Peyer's patch (tissue), 4 donors: ENCODE data around the gene RCC2. TPM values are rescaled to one million over a fixed set of nuclear protein-coding genes. Genes with fewer than 3 reads are reported as not detected.
A peak's percentile ranks its signal among the peaks of the same experiment; 100 is the strongest.

ENCODE experiments used
- DNase-seq, 3 donors: peaks; one replicate each; pipeline ENCODE4 v3.0.0-alpha.2; 2017 to 2019
- H3K27ac ChIP-seq, 4 donors: fragments of 200-600 bp; sonication (generic); one replicate each; pipeline ENCODE4 v1.5.1; 2016 to 2019
- H3K27me3 ChIP-seq, 2 donors: fragments of 200-600 bp; sonication (generic); one replicate each; pipeline ENCODE4 v1.5.1; 2019
- H3K36me3 ChIP-seq, 3 donors: fragments of 200-600 bp; sonication (generic); one replicate each; pipeline ENCODE4 v1.5.1; 2016 to 2019
- H3K4me1 ChIP-seq, 4 donors: fragments of 200-600 bp; sonication (generic); one replicate each; pipeline ENCODE4 v1.5.1; 2016 to 2019
- H3K4me3 ChIP-seq, 4 donors: fragments of 200-600 bp; sonication (generic); 1 replicate in 3 of 4; 2 replicates in 1 of 4; pipeline ENCODE4 v1.5.1; 2016 to 2019; ENCODE audit warnings: mild to moderate bottlenecking in 1 of 4
- H3K9me3 ChIP-seq, 4 donors: fragments of 200-600 bp; sonication (generic); one replicate each; pipeline ENCODE4 v1.5.1; 2016 to 2019; ENCODE audit warnings: mild to moderate bottlenecking in 1 of 4
- POLR2A ChIP-seq, 2 donors: fragments of 450-650 bp; IDR thresholded peaks; one replicate each; pipeline ENCODE4 v1.5.1; 2017; ENCODE audit warnings: antibody characterized with exemption in 2 of 2, mild to moderate bottlenecking in 2 of 2, moderate library complexity in 2 of 2
- total RNA-seq, 4 donors: library from RNA; depleted of rRNA; stranded (reverse); fragments of >200 nt; gene quantifications; one replicate each; pipeline ENCODE4 v1.1.0, GENCODE V29; 2016
- TF ChIP-seq, protein P1 (sequence below), 6 experiments: fragments of 450-650 bp in 4 of 6; fragments of 200-600 bp in 2 of 6; sonication (generic) in 1 of 6; IDR thresholded peaks; one replicate each; pipeline ENCODE4 v1.5.1; 2017 to 2019; ENCODE audit warnings: antibody characterized with exemption in 6 of 6, mild to moderate bottlenecking in 3 of 6, moderate library complexity in 1 of 6

RCC2 gene
- total RNA-seq, 4 donors from 2014 or later = 22.9 to 54.5 (median 34.9) TPM

DNA sequence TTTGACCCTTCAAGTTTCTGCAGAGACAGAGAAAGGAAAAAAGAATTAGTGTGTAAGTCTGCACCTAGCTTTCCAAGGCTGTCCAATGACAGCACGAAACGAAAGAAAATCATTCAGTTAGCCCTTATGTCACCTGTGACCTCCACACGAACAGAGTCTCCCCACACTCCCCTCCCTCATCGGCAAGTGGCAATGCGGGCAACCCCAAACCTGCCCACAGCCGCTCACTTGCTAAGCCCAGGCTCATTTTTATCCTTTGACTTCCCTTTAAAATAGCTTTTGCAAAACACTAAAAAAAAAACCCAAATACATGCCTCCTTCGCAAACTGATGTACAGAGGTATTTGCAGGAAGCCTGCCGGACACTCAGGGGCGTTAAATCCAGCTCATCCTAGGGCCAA is 10.3 kb downstream of the RCC2 start:
- DNase-seq = no peak

DNA sequence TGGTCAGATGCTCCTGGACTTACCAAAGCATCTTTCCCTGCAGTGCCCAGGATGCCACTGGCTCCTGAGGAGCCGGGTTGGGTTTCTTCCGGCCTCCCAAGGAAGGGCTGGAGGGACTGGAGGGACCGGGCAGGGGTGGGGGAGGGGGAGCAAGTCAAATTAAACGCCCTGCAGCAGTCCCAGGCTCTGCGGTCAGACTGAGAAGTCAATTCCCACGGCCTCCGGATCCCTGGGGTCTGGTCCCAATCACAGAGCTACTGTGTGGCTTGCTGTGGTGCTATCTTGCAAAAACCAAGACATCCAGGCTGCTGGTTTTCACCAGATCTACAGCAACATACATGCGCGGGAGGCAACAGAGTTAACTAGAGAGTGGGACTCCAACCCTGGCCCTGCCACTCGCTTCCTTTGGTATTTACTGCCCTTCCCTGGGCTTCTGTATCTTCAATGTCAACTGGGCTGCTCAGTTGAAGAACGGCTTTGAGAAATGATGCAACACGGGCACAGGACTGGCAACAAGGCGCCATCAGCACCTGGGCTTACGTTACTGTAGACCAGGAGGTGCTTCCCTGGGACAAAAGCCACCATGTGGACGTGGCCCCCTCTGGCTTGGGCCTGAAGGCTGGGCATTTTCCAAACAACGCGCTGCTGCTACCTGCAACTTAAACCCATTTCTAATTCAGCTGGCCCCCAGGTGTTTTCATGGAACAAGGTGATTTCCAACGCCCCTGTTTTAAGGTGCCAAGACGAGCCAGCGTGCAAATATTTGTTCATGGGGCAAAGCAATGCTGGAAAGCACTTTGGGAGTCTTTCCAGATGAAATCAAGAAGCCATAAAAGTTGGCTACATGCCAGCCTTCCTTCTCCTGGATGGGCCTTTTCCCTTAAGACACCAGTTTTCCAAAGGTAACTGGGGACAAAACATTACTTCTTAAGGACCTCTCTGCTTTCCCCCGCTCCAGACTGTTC is 11.5 kb downstream of the RCC2 start:
- Histone ChIP-seq H3K9me3 (no peaks in the 10 kb centered on the region), H3K4me1 (peaks cover 0 to 3% (median 0%) of the 10 kb centered on the region in 4 donors), H3K4me3 (no peak overlapping the region), H3K27ac (no peak overlapping the region), H3K36me3 (peaks cover 0 to 53% (median 0%) of the 10 kb centered on the region in 3 donors), H3K27me3 (no peaks in the 10 kb centered on the region)
- no peak for DNase-seq
- TF ChIP-seq, protein P1, sequence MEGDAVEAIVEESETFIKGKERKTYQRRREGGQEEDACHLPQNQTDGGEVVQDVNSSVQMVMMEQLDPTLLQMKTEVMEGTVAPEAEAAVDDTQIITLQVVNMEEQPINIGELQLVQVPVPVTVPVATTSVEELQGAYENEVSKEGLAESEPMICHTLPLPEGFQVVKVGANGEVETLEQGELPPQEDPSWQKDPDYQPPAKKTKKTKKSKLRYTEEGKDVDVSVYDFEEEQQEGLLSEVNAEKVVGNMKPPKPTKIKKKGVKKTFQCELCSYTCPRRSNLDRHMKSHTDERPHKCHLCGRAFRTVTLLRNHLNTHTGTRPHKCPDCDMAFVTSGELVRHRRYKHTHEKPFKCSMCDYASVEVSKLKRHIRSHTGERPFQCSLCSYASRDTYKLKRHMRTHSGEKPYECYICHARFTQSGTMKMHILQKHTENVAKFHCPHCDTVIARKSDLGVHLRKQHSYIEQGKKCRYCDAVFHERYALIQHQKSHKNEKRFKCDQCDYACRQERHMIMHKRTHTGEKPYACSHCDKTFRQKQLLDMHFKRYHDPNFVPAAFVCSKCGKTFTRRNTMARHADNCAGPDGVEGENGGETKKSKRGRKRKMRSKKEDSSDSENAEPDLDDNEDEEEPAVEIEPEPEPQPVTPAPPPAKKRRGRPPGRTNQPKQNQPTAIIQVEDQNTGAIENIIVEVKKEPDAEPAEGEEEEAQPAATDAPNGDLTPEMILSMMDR (IDR thresholded peaks at IDR 0.05) = no peak
- no peak for TF ChIP-seq POLR2A (IDR thresholded peaks at IDR 0.05)

More for the DNA sequence above, 10.3 kb downstream of the RCC2 start:
- Histone ChIP-seq H3K36me3 (peaks cover 0 to 46% (median 0%) of the 10 kb centered on the region in 3 donors), H3K4me1 (peaks cover 0 to 5% (median 3%) of the 10 kb centered on the region in 4 donors), H3K27ac (no peak overlapping the region), H3K4me3 (no peak overlapping the region), H3K27me3 (no peaks in the 10 kb centered on the region), H3K9me3 (no peaks in the 10 kb centered on the region)
- TF ChIP-seq POLR2A (IDR thresholded peaks at IDR 0.05) = no peak
- TF ChIP-seq, protein P1 (IDR thresholded peaks at IDR 0.05) = no peak

DNA sequence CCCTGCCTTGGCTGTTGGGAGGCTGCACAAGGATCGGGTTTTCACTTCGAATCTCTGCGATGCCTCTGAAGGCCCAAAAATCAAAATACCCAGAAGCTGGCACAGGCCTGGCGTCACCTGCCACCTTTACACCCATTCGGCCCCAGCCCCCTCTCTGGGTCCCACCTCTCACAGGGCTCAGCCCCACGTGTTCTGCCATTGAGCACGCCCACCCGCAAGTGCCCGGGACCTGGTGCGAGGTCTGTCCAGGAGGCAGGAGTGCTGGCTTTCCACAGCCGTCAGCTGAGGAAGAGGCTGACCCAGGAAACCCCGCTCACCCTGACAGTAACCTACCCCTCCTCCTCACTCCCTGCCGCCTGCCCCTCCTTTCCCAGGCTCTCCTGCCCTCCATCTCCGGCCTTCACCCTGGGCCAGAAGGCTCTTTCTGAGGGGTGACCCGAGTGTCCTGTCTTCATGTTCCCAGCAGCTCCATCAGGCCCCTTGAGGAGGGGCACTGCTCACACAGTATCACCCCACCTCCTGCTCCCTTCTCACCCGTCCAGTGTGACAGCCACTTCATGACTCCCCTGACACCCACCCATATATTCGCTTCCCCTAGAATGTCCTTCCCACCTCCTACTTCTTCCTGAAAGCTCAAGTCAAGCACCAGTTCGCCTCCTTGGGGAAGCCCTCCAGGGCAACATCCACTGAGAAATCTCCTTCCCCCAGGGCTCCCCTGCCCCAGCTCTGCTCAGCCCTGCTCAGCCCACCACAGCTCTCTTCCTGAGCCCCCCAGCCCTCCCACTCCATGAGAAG is 13.5 kb downstream of the RCC2 start:
- Histone ChIP-seq H3K27me3 (no peaks in the 10 kb centered on the region), H3K4me1 (no peaks in the 10 kb centered on the region), H3K27ac (no peak overlapping the region), H3K9me3 (no peaks in the 10 kb centered on the region), H3K36me3 (peaks cover 0 to 70% (median 0%) of the 10 kb centered on the region in 3 donors), H3K4me3 (no peak overlapping the region)
- TF ChIP-seq, protein P1 (IDR thresholded peaks at IDR 0.05) = no peak
- TF ChIP-seq POLR2A (IDR thresholded peaks at IDR 0.05) = no peak
- no peak for DNase-seq

DNA sequence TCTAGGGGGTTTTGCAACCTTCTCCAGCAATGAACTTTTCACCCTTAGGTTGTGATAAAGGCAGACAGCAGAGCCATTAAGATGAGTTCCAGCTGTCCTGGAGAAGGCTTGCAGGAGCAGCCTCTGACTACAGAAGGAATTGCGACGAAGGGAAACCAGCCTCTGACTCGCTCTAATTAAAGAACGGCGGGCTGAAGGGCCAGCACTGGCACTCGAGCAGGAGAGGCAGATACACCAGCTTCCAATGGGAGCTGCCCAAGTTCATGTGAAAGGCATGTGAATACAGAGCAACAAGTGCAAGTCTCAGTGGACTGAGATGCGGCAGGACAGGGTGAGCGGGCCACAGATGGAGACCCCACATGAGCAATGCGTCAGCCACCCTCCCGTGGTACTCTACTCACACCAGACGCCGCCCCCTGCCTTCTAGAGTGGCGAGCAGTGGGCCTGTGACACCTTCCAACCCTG is 15.7 kb downstream of the RCC2 start:
- peaks cover 0 to 85% (median 0%) of the 10 kb centered on the region in 3 donors for H3K36me3 ChIP-seq
- peak overlapping the region in 1 of 4 donors; percentile 23 for H3K27ac ChIP-seq
- DNase-seq = no peak
- no peaks in the 10 kb centered on the region for H3K9me3 ChIP-seq
- TF ChIP-seq, protein P1 (IDR thresholded peaks at IDR 0.05) = no peak
- TF ChIP-seq POLR2A (IDR thresholded peaks at IDR 0.05) = no peak
- no peaks in the 10 kb centered on the region for H3K27me3 ChIP-seq
- no peaks in the 10 kb centered on the region for H3K4me1 ChIP-seq
- H3K4me3 ChIP-seq = no peak overlapping the region

DNA sequence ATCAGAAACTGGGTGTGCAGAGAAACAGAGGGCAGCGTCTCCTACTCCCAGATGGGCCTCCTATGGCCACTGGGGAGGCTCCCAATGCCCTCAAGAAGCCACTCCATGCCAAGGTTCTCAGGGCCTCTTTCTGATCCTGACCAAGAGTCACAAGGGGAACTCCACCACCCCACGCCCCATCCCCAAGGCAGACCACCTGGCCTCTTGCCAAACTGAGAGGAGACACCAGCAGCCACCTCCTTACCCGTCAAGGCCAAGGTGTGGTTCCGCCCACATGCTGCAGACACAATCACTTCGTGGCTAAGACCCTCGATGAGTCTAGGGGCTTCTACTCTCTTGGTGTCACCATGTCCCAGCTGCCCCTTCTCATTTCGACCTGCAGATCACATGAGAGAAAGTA is 17.0 kb downstream of the RCC2 start:
- Histone ChIP-seq H3K36me3 (peaks cover 0 to 85% (median 0%) of the 10 kb centered on the region in 3 donors), H3K27ac (no peak overlapping the region), H3K4me1 (no peaks in the 10 kb centered on the region), H3K27me3 (no peaks in the 10 kb centered on the region), H3K9me3 (no peaks in the 10 kb centered on the region), H3K4me3 (no peak overlapping the region)
- no peak for DNase-seq
- TF ChIP-seq, protein P1 (IDR thresholded peaks at IDR 0.05) = no peak
